ENCODE results near the gene CYB5RL.
"Not testable (repeated sequence)": the region's sequence is repeated elsewhere in the genome, so short reads cannot be mapped to it uniquely, and the experiment has no call there.

Gene CYB5RL

DNA sequence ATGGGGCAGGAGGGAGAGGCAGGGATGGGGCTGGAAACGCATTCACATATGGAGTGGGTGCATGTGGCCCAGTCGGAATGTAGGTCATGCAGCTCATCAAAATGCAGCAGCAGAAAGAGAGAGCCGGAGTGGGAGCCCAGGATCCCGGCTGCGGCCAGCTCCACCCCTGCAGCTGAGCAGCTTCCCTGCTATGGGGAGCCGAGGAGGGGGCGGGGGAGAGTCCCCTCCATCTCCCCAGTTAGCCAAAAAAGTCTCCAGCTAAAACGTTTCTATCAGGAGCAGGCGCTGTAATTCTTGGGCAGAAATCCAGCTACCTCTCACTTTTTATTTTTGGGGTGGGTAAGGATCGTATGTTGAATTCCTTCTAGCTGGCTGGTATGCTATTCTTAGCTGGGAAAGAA, 39.8 kb upstream of the CYB5RL start:
- H3K27ac ChIP-seq (ENCODE audit: insufficient read depth, low read length, poor library complexity, severe bottlenecking): no peak overlapping the region

DNA sequence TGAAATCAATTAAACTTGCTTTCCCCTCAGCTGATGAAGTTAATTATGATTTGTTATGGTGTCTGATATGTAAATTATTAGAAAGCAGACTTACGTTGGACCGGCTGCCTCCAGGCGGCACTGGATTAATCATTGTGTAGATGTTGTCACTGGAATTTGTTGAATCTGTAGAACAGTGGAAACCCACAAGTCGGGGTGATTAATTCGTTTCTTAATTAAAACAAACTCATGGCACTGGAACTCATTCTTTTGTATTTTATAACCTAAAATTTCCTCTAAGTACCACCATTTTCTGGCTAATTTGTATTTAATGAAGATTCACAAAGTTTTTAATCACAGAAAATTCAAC, 39.2 kb upstream of the CYB5RL start:
- no peak for DNase-seq
- H3K27ac ChIP-seq (ENCODE audit: insufficient read depth, low read length, poor library complexity, severe bottlenecking): no peak overlapping the region

More for the DNA sequence above, 39.8 kb upstream of the CYB5RL start:
- H3K27me3 ChIP-seq (replicated peaks; ENCODE audit: control insufficient read depth, insufficient read depth, low read length, poor library complexity, severe bottlenecking): no peaks in the 10 kb centered on the region
- H3K9me3 ChIP-seq (ENCODE audit: control insufficient read depth, low read length): no peaks in the 10 kb centered on the region
- no peak overlapping the region for H3K4me3 ChIP-seq (ENCODE audit: insufficient read depth, low read depth, low read length, poor library complexity, severe bottlenecking)
- DNase-seq: no peak
- no peaks in the 10 kb centered on the region for H3K4me1 ChIP-seq (ENCODE audit: control insufficient read depth, insufficient read depth, low read length, poor library complexity, severe bottlenecking)
- peaks cover 54% of the 10 kb centered on the region for H3K36me3 ChIP-seq (ENCODE audit: control insufficient read depth, insufficient read depth, low read length)

DNA sequence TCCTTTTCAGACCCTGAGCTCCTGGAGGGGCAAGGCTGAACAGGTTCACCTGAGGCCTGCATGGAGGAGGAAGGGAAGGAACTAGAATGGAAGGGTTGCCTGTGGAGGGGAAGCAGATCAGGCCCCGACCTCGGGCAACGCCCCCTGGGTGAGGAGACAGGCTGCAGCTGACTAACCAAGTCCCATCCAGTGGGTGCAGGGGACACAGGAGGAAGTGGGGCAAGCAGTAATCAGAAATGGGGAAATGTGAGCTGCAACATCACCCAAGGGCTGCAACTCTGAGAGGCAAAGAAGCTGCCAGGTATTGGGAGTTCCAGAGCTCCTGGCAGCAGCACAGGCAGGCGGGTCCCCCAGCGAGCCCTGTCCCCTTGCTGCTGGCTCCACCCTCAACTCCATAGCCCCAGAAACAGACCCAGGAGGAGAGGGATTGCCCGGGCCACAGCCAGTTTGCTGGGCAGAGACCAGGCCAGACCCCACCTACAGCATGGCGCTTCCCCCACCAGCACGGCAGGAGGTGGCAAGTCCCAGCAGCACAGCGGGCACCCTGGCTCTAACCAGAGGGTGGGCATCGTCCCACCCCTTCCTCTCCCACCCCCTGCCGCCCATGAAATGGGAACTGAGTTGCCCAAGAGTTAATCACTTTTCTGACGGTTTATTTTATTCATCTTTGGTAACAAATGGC, 38.7 kb upstream of the CYB5RL start:
- no peak overlapping the region for H3K27ac ChIP-seq (ENCODE audit: insufficient read depth, low read length, poor library complexity, severe bottlenecking)
- no peaks in the 10 kb centered on the region for H3K27me3 ChIP-seq (replicated peaks; ENCODE audit: control insufficient read depth, insufficient read depth, low read length, poor library complexity, severe bottlenecking)
- peaks cover 53% of the 10 kb centered on the region for H3K36me3 ChIP-seq (ENCODE audit: control insufficient read depth, insufficient read depth, low read length)
- no peaks in the 10 kb centered on the region for H3K4me1 ChIP-seq (ENCODE audit: control insufficient read depth, insufficient read depth, low read length, poor library complexity, severe bottlenecking)
- H3K4me3 ChIP-seq (ENCODE audit: insufficient read depth, low read depth, low read length, poor library complexity, severe bottlenecking): no peak overlapping the region
- no peak for DNase-seq
- no peaks in the 10 kb centered on the region for H3K9me3 ChIP-seq (ENCODE audit: control insufficient read depth, low read length)

More for the DNA sequence above, 39.2 kb upstream of the CYB5RL start:
- no peaks in the 10 kb centered on the region for H3K9me3 ChIP-seq (ENCODE audit: control insufficient read depth, low read length)
- H3K4me1 ChIP-seq (ENCODE audit: control insufficient read depth, insufficient read depth, low read length, poor library complexity, severe bottlenecking): no peaks in the 10 kb centered on the region
- H3K27me3 ChIP-seq (replicated peaks; ENCODE audit: control insufficient read depth, insufficient read depth, low read length, poor library complexity, severe bottlenecking): no peaks in the 10 kb centered on the region
- H3K36me3 ChIP-seq (ENCODE audit: control insufficient read depth, insufficient read depth, low read length): peaks cover 54% of the 10 kb centered on the region
- H3K4me3 ChIP-seq (ENCODE audit: insufficient read depth, low read depth, low read length, poor library complexity, severe bottlenecking): no peak overlapping the region

DNA sequence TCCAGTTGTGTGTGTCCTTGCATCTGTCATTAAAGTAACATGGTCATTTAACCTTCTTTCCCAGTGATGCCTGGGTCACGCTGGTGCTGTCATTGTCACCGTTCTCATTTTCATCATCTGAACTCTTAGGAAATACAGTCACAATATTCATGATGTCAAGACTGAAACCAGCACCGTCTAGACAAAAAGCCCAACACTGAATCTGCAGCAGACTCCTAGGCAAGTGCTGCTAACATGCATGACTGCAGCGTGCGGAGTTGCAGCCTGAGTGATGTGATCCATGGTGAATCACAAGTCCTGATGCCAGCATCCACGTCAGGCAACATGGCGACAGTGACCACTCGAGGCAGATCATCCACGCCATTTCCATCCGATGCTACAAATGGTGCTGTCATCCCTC, 37.8 kb upstream of the CYB5RL start:
- H3K27ac ChIP-seq (ENCODE audit: insufficient read depth, low read length, poor library complexity, severe bottlenecking): no peak overlapping the region
- no peak for DNase-seq

DNA sequence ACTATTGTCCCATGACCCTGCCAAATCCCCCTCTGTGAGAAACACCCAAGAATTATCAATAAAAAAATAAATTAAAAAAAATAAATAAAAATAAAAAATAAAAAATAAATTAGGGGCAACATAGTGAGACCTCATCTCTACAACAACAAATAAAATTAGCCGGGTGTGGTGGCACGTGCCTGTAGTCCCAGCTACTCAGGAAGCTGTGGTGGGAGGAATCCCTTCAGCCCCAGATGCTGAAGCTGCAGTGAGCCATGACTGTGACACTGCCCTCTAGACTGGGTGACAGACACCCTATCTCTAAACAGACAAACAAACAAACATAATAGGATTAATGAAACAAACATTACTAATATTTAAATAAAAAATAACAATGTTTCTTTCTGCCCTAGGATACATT, 34.5 kb upstream of the CYB5RL start:
- DNase-seq: no peak
- Histone ChIP-seq H3K36me3 (ENCODE audit: control insufficient read depth, insufficient read depth, low read length) (peaks cover 29% of the 10 kb centered on the region), H3K27ac (ENCODE audit: insufficient read depth, low read length, poor library complexity, severe bottlenecking) (no peak overlapping the region)

More for the DNA sequence above, 37.8 kb upstream of the CYB5RL start:
- peaks cover 48% of the 10 kb centered on the region for H3K36me3 ChIP-seq (ENCODE audit: control insufficient read depth, insufficient read depth, low read length)
- no peaks in the 10 kb centered on the region for H3K4me1 ChIP-seq (ENCODE audit: control insufficient read depth, insufficient read depth, low read length, poor library complexity, severe bottlenecking)
- no peak overlapping the region for H3K4me3 ChIP-seq (ENCODE audit: insufficient read depth, low read depth, low read length, poor library complexity, severe bottlenecking)
- no peaks in the 10 kb centered on the region for H3K9me3 ChIP-seq (ENCODE audit: control insufficient read depth, low read length)
- no peaks in the 10 kb centered on the region for H3K27me3 ChIP-seq (replicated peaks; ENCODE audit: control insufficient read depth, insufficient read depth, low read length, poor library complexity, severe bottlenecking)

DNA sequence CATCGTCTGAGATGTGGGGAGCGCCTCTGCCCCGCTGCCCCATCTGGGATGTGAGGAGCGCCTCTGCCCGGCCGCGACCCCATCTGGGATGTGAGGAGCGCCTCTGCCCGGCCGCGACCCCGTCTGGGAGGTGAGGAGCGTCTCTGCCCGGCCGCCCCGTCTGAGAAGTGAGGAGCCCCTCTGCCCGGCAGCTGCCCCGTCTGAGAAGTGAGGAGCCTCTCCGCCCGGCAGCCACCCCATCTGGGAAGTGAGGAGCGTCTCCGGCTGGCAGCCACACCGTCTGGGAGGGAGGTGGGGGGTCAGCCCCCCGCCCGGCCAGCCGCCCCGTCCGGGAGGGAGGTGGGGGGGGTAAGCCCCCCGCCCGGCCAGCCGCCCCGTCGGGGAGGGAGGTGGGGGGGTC, 33.4 kb upstream of the CYB5RL start:
- H3K9me3 ChIP-seq (ENCODE audit: control insufficient read depth, low read length); H3K4me3 ChIP-seq (ENCODE audit: insufficient read depth, low read depth, low read length, poor library complexity, severe bottlenecking); H3K27ac ChIP-seq (ENCODE audit: insufficient read depth, low read length, poor library complexity, severe bottlenecking); DNase-seq; H3K27me3 ChIP-seq (replicated peaks; ENCODE audit: control insufficient read depth, insufficient read depth, low read length, poor library complexity, severe bottlenecking): not testable (repeated sequence)
- H3K4me1 ChIP-seq (ENCODE audit: control insufficient read depth, insufficient read depth, low read length, poor library complexity, severe bottlenecking): peaks cover 11% of the 10 kb centered on the region
- peaks cover 18% of the 10 kb centered on the region for H3K36me3 ChIP-seq (ENCODE audit: control insufficient read depth, insufficient read depth, low read length)

More for the DNA sequence above, 34.5 kb upstream of the CYB5RL start:
- Histone ChIP-seq H3K27me3 (replicated peaks; ENCODE audit: control insufficient read depth, insufficient read depth, low read length, poor library complexity, severe bottlenecking) (no peaks in the 10 kb centered on the region), H3K4me3 (ENCODE audit: insufficient read depth, low read depth, low read length, poor library complexity, severe bottlenecking) (no peak overlapping the region), H3K9me3 (ENCODE audit: control insufficient read depth, low read length) (no peaks in the 10 kb centered on the region), H3K4me1 (ENCODE audit: control insufficient read depth, insufficient read depth, low read length, poor library complexity, severe bottlenecking) (peaks cover 11% of the 10 kb centered on the region)

DNA sequence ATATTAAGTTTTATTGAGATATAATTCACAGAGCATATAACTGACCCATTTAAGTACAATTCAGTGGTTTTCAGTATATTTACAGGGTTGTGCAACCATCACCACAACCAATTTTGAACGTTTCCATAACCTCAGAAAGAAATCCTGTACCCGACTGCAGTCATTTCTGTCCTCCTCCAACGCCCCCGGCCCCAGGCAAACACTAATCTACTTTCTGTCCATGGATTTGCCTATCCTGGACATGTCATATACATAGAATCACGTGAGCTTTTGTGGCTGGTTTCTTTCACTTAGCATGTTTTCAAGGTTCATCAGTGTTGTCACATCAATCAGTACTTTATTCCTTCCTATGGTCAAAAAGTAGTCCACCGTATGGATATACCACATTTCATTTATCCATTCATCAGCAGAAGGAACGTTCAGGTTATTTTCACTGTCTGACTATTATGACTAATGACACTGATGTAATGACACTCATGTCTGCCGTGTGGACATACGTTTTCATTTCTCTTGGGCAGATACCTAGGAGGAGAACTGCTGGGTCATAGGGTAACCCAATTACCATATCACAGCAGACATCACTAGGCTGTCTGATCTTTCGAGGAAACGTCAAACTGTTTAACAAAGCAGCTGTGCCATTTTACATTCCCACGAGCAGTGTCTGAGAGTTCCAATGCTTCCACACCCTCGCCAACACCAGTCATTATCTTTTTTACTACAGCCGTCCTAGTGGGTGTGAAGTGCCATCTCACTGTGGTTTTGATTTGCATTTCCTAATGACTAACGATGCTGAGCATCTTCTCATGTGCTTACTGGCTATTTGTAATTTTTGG, 30.9 kb upstream of the CYB5RL start:
- Histone ChIP-seq H3K36me3 (ENCODE audit: control insufficient read depth, insufficient read depth, low read length) (peaks cover 4% of the 10 kb centered on the region), H3K27me3 (replicated peaks; ENCODE audit: control insufficient read depth, insufficient read depth, low read length, poor library complexity, severe bottlenecking) (no peaks in the 10 kb centered on the region), H3K4me1 (ENCODE audit: control insufficient read depth, insufficient read depth, low read length, poor library complexity, severe bottlenecking) (peaks cover 11% of the 10 kb centered on the region), H3K9me3 (ENCODE audit: control insufficient read depth, low read length) (no peaks in the 10 kb centered on the region), H3K27ac (ENCODE audit: insufficient read depth, low read length, poor library complexity, severe bottlenecking) (no peak overlapping the region), H3K4me3 (ENCODE audit: insufficient read depth, low read depth, low read length, poor library complexity, severe bottlenecking) (no peak overlapping the region)
- DNase-seq: no peak

DNA sequence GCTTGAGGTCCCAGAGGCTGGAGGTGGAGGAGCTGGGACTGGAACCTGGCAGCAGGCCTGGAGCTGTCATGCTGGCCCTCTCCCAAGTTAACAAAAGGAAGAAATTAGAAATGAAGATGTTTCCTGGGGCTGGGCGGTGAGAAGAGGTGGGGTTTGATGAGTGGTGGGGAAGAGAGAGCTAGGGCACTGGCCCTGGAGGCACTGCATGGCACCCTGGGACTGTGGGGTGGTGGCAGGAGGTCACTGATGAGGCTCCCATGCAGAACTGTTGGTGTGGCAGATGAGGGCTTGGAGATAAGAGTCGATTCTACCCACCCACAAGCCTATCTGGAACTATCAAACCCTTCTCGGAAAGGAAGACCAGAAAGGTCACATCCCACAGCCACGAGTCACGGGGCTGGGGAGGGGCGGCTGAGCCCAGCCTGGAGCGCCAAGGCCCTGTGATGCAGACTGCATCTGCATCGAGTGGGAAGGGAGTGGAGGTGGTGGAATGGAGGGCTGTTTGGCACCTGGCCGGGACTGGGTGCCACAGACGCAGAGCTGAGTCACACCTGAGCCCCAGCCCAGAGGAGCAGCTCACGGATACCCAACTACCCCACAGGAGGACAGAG, 29.6 kb upstream of the CYB5RL start:
- no peak overlapping the region for H3K27ac ChIP-seq (ENCODE audit: insufficient read depth, low read length, poor library complexity, severe bottlenecking)
- peaks cover 4% of the 10 kb centered on the region for H3K36me3 ChIP-seq (ENCODE audit: control insufficient read depth, insufficient read depth, low read length)
- no peaks in the 10 kb centered on the region for H3K27me3 ChIP-seq (replicated peaks; ENCODE audit: control insufficient read depth, insufficient read depth, low read length, poor library complexity, severe bottlenecking)
- DNase-seq: no peak
- no peak overlapping the region for H3K4me3 ChIP-seq (ENCODE audit: insufficient read depth, low read depth, low read length, poor library complexity, severe bottlenecking)
- peaks cover 11% of the 10 kb centered on the region for H3K4me1 ChIP-seq (ENCODE audit: control insufficient read depth, insufficient read depth, low read length, poor library complexity, severe bottlenecking)
- H3K9me3 ChIP-seq (ENCODE audit: control insufficient read depth, low read length): no peaks in the 10 kb centered on the region

DNA sequence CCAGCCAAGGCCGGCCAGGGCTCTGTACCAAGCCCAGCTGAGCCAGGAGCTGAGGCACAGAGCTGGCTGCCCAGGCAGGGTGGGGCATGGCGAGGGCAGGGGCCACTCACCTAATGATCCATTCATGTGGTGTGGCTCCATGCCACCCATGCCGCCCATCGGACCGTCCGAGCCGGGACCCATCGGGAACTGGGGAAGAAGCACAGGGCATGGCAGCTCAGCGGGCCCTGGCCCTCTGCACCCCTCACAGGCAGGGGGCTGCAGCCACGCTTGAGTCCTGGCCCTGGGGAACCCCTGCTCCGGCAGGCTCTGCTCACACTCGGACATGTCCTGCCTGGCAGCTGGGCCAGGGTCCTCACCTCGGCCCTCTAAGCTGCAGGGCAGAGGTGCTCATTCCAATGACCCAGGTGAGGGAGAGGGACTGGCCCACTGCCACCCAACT, 28.8 kb upstream of the CYB5RL start:
- H3K27ac ChIP-seq (ENCODE audit: insufficient read depth, low read length, poor library complexity, severe bottlenecking): no peak overlapping the region

DNA sequence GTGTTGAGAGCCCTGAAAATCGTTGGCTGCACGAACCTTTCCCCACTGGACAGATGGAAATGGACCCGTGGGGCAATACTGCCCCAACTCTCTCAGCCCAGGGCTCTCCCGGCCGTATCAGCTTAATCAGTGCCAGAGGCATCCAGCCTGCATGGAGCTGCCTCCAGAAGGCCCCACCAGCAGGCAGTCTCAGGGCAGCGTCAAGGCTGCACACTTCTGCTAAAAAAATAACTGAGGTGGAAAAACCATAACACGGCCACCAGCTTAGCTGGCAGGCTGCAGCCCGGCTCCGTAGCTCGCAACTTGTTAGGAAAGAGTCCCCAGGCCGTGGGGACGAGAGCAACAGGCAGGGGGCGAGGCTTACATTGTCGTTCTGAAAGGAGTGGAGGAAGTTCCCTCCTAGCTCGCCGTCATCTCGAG, 28.1 kb upstream of the CYB5RL start:
- Histone ChIP-seq H3K4me1 (ENCODE audit: control insufficient read depth, insufficient read depth, low read length, poor library complexity, severe bottlenecking) (peaks cover 11% of the 10 kb centered on the region), H3K36me3 (ENCODE audit: control insufficient read depth, insufficient read depth, low read length) (peaks cover 4% of the 10 kb centered on the region), H3K27me3 (replicated peaks; ENCODE audit: control insufficient read depth, insufficient read depth, low read length, poor library complexity, severe bottlenecking) (no peaks in the 10 kb centered on the region), H3K9me3 (ENCODE audit: control insufficient read depth, low read length) (no peaks in the 10 kb centered on the region), H3K27ac (ENCODE audit: insufficient read depth, low read length, poor library complexity, severe bottlenecking) (no peak overlapping the region), H3K4me3 (ENCODE audit: insufficient read depth, low read depth, low read length, poor library complexity, severe bottlenecking) (no peak overlapping the region)
- DNase-seq: no peak

More for the DNA sequence above, 28.8 kb upstream of the CYB5RL start:
- peaks cover 4% of the 10 kb centered on the region for H3K36me3 ChIP-seq (ENCODE audit: control insufficient read depth, insufficient read depth, low read length)
- no peak overlapping the region for H3K4me3 ChIP-seq (ENCODE audit: insufficient read depth, low read depth, low read length, poor library complexity, severe bottlenecking)
- H3K27me3 ChIP-seq (replicated peaks; ENCODE audit: control insufficient read depth, insufficient read depth, low read length, poor library complexity, severe bottlenecking): no peaks in the 10 kb centered on the region
- no peak for DNase-seq
- H3K9me3 ChIP-seq (ENCODE audit: control insufficient read depth, low read length): no peaks in the 10 kb centered on the region
- peaks cover 11% of the 10 kb centered on the region for H3K4me1 ChIP-seq (ENCODE audit: control insufficient read depth, insufficient read depth, low read length, poor library complexity, severe bottlenecking)
